Measurements from ENCODE around the gene COL8A1.

DNA sequence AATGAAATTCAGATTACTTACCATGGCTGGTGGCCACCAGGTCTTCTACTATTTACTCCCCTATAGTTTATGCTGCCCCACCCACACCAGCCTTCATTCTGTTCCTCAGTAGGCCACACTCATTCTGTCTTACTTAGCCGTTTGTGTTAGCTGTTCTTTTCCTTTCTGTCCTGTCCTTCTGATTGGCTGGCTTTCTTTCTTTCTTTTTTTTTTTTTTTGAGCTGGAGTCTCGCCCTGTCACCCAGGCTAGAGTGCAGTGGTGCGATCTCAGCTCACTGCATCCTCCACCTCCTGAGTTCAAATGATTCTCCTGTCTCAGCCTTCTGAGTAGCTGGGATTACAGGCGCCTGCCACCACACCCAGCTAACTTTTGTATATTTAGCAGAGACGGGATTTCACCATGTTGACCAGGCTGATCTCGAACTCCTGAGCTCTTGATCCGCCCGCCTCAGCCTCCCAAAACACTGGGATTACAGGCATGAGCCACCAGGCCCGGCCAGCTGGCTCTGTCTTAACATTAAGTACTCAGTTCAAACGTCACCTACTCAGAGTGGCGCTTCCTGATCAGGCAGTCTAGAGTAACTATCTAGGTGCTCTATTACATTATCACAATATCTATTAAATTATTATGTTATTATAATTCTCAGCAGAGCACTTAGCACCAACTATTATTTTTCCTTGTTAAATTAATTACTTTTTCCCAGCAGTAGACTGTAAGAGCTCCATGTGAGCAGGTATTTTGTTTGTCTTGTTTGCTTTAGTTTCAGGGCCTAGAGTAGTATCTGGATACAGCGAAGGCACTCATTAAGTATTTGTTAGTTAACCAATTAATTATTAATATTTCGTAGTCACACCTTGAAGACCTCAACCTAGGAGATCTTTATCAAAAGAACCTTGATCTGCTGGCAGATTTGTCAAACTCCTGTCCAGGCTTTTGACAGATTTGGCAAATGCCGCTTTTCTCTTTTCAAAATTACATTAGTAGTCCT is 185.6 kb downstream of the COL8A1 start:
- TF ChIP-seq, protein P1, sequence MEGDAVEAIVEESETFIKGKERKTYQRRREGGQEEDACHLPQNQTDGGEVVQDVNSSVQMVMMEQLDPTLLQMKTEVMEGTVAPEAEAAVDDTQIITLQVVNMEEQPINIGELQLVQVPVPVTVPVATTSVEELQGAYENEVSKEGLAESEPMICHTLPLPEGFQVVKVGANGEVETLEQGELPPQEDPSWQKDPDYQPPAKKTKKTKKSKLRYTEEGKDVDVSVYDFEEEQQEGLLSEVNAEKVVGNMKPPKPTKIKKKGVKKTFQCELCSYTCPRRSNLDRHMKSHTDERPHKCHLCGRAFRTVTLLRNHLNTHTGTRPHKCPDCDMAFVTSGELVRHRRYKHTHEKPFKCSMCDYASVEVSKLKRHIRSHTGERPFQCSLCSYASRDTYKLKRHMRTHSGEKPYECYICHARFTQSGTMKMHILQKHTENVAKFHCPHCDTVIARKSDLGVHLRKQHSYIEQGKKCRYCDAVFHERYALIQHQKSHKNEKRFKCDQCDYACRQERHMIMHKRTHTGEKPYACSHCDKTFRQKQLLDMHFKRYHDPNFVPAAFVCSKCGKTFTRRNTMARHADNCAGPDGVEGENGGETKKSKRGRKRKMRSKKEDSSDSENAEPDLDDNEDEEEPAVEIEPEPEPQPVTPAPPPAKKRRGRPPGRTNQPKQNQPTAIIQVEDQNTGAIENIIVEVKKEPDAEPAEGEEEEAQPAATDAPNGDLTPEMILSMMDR (IDR thresholded peaks at IDR 0.05; ENCODE audit: insufficient read depth, low read length, poor library complexity, severe bottlenecking), result no peak
- no peak for TF ChIP-seq EZH2phosphoT487 (conservative IDR thresholded peaks at IDR 0.05; ENCODE audit: low read length)

Measured in SU-DHL-6 (cell line).